Measurements from ENCODE around the gene DPYD.

DPYD gene

GRCh38 chr1:97377432-97378034 lies 543.3 kb downstream of the DPYD start:
- CTCF ChIA-PET: interaction anchor here (0.5 kb wide), 1 partner anchor 49 kb away, joined by 3 read pairs; no protein-coding TSS in a partner anchor
- no peak overlapping the region for H3K27ac ChIP-seq
- DNase-seq (ENCODE audit: low spot score): no peak
- POLR2A ChIA-PET (ENCODE audit: low non-redundant PET): no interaction called here
- no peak for TF ChIP-seq CTCF (conservative IDR thresholded peaks at IDR 0.05; ENCODE audit: low read depth)

- no peak for TF ChIP-seq CTCF (conservative IDR thresholded peaks at IDR 0.05; ENCODE audit: low read depth)
- no peak for DNase-seq (ENCODE audit: low spot score)
- no peak overlapping the region for H3K27ac ChIP-seq
- CTCF ChIA-PET: no interaction called here
- POLR2A ChIA-PET (ENCODE audit: low non-redundant PET): no interaction called here
Measured at GRCh38 chr1:97373000-97373399, 547.8 kb downstream of the DPYD start.

- ChIA-PET CTCF (no interaction called here), POLR2A (ENCODE audit: low non-redundant PET) (no interaction called here)
- no peak for DNase-seq (ENCODE audit: low spot score)
- TF ChIP-seq CTCF (conservative IDR thresholded peaks at IDR 0.05; ENCODE audit: low read depth): no peak
- H3K27ac ChIP-seq: no peak overlapping the region
Measured at GRCh38 chr1:97372531-97372930, 548.3 kb downstream of the DPYD start.

GRCh38 chr1:97368296-97368695 lies 552.5 kb downstream of the DPYD start:
- H3K27ac ChIP-seq: no peak overlapping the region
- no peak for TF ChIP-seq CTCF (conservative IDR thresholded peaks at IDR 0.05; ENCODE audit: low read depth)
- POLR2A ChIA-PET (ENCODE audit: low non-redundant PET): no interaction called here
- CTCF ChIA-PET: no interaction called here
- DNase-seq (ENCODE audit: low spot score): no peak

GRCh38 chr1:97366984-97367383 lies 553.9 kb downstream of the DPYD start:
- TF ChIP-seq CTCF (conservative IDR thresholded peaks at IDR 0.05; ENCODE audit: low read depth): no peak
- ChIA-PET POLR2A (ENCODE audit: low non-redundant PET) (no interaction called here), CTCF (no interaction called here)
- no peak for DNase-seq (ENCODE audit: low spot score)
- H3K27ac ChIP-seq: no peak overlapping the region

GRCh38 chr1:97365026-97365425 lies 555.8 kb downstream of the DPYD start:
- no peak for TF ChIP-seq CTCF (conservative IDR thresholded peaks at IDR 0.05; ENCODE audit: low read depth)
- DNase-seq (ENCODE audit: low spot score): no peak
- H3K27ac ChIP-seq: no peak overlapping the region
- CTCF ChIA-PET: no interaction called here
- POLR2A ChIA-PET (ENCODE audit: low non-redundant PET): no interaction called here

GRCh38 chr1:97364086-97364485 lies 556.7 kb downstream of the DPYD start:
- TF ChIP-seq CTCF (conservative IDR thresholded peaks at IDR 0.05; ENCODE audit: low read depth): no peak
- no peak overlapping the region for H3K27ac ChIP-seq
- ChIA-PET POLR2A (ENCODE audit: low non-redundant PET) (no interaction called here), CTCF (no interaction called here)
- peak; percentile 26 for DNase-seq (ENCODE audit: low spot score)
